Pancreas (tissue), 10 donors: ENCODE data around the gene IFNE. TPM values are rescaled to one million over a fixed set of nuclear protein-coding genes. Genes with fewer than 3 reads are reported as not detected.

Source experiments
- ATAC-seq, 4 donors: fragments of 200-7000 bp; cut with Tn5 transposase; one replicate each; pipeline versions ENCODE4 v1.8.0 to v1.9.1; 2020; ENCODE audit warnings: mild to moderate bottlenecking in 4 of 4, moderate library complexity in 4 of 4
- DNase-seq, 6 donors: peaks; one replicate each; pipeline ENCODE4 v3.0.0-alpha.2; 2020
- FAIRE-seq: peaks from 2 replicates; lab custom pipeline; 2012; peaks lifted over from hg19 to GRCh38; lab: Jason Lieb, UNC
- H3K27ac ChIP-seq, 4 donors: fragments of 200-600 bp; sonication (generic); 1 replicate in 3 of 4; 2 replicates in 1 of 4; pipeline versions ENCODE4 v1.5.0 to v1.8.0; 2020
- H3K27me3 ChIP-seq, 4 donors: fragments of 200-600 bp; one replicate each; pipeline ENCODE4 v1.8.0; 2021
- H3K36me3 ChIP-seq, 3 donors: fragments of 200-600 bp; sonication (generic) in 1 of 3; one replicate each; pipeline versions ENCODE4 v1.5.0 to v1.8.0; 2020 to 2021
- H3K4me1 ChIP-seq, 3 donors: fragments of 200-600 bp; one replicate each; pipeline ENCODE4 v1.8.0; 2021
- H3K4me3 ChIP-seq, 4 donors: fragments of 200-600 bp; sonication (generic) in 2 of 4; one replicate each; pipeline versions ENCODE4 v1.5.0 to v1.8.0; 2020 to 2021
- H3K9me3 ChIP-seq, 4 donors: fragments of 200-600 bp; one replicate each; pipeline ENCODE4 v1.8.0; 2021
- WGBS, 2 donors: extraction: QIAGEN DNeasy Blood & Tissue Kit; methylation state at CpG; one replicate each; pipeline ENCODE4 v1.1.7; 2013; 5-methylcytosine and 5-hydroxymethylcytosine counted together
- intact Hi-C, 3 donors: fragments of 100-400 bp; cut with DNase I; formaldehyde crosslinking; loops; one replicate each; pipeline versions ENCODE4 v1.11.1 to v1.14.2; 2022
- polyA plus RNA-seq, 2 donors: library from polyadenylated mRNA; stranded (reverse); fragments of 200-250 nt; gene quantifications; one replicate each; pipeline ENCODE4 v1.2.3, GENCODE V29; 2013
- total RNA-seq, 6 donors: library from RNA; stranded (reverse); fragmentation: NEBNext Ultra II Directional in 4 of 6; extraction: Animal tissue kit (Norgen Biotek cat#: 25700) in 4 of 6; gene quantifications; one replicate each; pipeline versions ENCODE4 v1.2.1 to v1.2.4, GENCODE V29; 2021 to 2023
- TF ChIP-seq, protein P1 (sequence below), 4 donors: fragments of 200-600 bp; sonication (generic) in 3 of 4; IDR thresholded peaks; one replicate each; pipeline versions ENCODE4 v1.5.0 to v1.8.0; 2021; ENCODE audit warnings: antibody characterized with exemption in 4 of 4
- donor health status: healthy with polysubstance abuse.
- donor health status: DM: no; HTN: no; CAD: no; lungs with moderate emphysema.
- donor health status: DM: no; HTN: no; CAD: no.
- donor health status: control.
- donor health status: control.
- donor health status: Bipolar disorder and iron deficiency.
- donor health status: DM: yes; HTN: yes; CAD: no.
- donor health status: DM: no; HTN: no; CAD: no.
- donor health status: DM: no; HTN: no; CAD: no.
- donor health status: DM: yes; HTN: yes; CAD: no.

The IFNE gene, protein sequence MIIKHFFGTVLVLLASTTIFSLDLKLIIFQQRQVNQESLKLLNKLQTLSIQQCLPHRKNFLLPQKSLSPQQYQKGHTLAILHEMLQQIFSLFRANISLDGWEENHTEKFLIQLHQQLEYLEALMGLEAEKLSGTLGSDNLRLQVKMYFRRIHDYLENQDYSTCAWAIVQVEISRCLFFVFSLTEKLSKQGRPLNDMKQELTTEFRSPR
- total RNA-seq: not detected
- under 1 TPM in 1 of 2 donors, not detected in 1; 0.12 TPM for polyA plus RNA-seq

DNA sequence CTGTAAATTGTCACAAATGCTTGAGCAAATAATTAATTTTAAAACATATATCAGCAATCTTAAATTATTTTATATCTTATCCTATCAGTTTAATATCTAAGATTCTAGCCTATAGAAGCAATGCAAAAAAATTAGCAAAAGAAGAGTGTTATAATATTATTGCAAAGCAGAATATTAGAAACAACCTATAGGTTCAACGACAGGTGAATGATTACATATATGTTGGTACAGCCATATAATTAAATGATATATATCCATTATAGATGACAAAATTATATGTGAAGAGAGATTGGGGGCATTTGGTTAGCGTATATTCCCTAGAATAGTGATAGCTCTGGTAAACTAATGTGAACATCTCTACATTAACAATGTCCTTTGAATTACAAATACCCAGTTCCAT, at the start of gene IFNE:
IFNE (minus strand) TSS at position 101 of the 400 bp plus-strand sequence. CDS start 619 bp downstream, outside the sequence.
- no peaks in the 10 kb centered on the region for H3K36me3 ChIP-seq
- no peaks in the 10 kb centered on the region for H3K27me3 ChIP-seq
- WGBS, 2 donors: 67 to 86% methylated on average over 2 of the region's 2 CpGs
- FAIRE-seq (no peak), ATAC-seq (no peak), DNase-seq (no peak)
- intact Hi-C loops: no loop called here
- TF ChIP-seq, protein P1, sequence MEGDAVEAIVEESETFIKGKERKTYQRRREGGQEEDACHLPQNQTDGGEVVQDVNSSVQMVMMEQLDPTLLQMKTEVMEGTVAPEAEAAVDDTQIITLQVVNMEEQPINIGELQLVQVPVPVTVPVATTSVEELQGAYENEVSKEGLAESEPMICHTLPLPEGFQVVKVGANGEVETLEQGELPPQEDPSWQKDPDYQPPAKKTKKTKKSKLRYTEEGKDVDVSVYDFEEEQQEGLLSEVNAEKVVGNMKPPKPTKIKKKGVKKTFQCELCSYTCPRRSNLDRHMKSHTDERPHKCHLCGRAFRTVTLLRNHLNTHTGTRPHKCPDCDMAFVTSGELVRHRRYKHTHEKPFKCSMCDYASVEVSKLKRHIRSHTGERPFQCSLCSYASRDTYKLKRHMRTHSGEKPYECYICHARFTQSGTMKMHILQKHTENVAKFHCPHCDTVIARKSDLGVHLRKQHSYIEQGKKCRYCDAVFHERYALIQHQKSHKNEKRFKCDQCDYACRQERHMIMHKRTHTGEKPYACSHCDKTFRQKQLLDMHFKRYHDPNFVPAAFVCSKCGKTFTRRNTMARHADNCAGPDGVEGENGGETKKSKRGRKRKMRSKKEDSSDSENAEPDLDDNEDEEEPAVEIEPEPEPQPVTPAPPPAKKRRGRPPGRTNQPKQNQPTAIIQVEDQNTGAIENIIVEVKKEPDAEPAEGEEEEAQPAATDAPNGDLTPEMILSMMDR (IDR thresholded peaks at IDR 0.05): no peak
- no peaks in the 10 kb centered on the region for H3K4me1 ChIP-seq
- H3K9me3 ChIP-seq: no peaks in the 10 kb centered on the region
- H3K4me3 ChIP-seq: no peak within 1 kb of the TSS
- H3K27ac ChIP-seq: no peak within 1 kb of the TSS

DNA sequence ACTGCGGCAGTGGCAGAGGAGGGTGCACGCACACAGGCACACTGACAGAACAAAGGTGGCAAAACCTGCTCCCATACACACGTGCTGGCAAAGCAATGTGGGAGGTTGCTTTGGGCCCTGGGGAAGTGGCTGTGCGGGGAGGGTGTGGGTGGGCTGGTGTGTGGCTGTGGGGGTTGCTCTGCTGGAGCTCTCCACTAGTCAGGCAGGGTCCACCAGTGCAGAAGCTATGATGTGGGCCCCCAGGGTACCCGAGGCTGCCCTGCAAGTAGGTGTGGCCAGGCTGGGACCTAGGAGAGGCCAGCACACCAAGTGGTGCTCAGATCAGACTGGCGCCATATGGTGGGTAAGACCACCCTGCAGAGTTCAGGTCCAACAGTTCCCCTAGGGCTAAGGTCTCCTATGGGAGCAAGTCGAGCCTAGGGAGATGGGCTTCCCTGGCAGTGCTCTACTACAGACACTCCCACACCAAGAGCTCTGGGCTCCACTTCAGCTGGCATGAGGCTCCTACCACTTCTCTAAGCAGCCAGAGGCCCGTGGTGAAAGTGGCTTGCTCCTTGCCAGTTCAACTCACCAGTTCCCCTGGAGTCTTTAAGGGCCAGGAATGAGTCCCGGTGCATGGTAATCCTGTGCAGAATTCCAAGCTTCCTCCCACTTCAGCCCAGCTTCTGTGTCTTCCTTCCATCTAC, 46.2 kb upstream of the IFNE start:
- H3K27me3 ChIP-seq: no peaks in the 10 kb centered on the region
- no peaks in the 10 kb centered on the region for H3K9me3 ChIP-seq
- H3K4me1 ChIP-seq: no peaks in the 10 kb centered on the region
- WGBS, 2 donors: 77 to 85% methylated on average over 9 of the region's 9 CpGs
- TF ChIP-seq, protein P1 (IDR thresholded peaks at IDR 0.05): no peak
- no peak for ATAC-seq
- H3K36me3 ChIP-seq: no peaks in the 10 kb centered on the region
- no peak overlapping the region for H3K4me3 ChIP-seq
- intact Hi-C loops: no loop called here
- DNase-seq: peak in 1 of 6 donors; percentile 36
- FAIRE-seq: no peak
- H3K27ac ChIP-seq: no peak overlapping the region

DNA sequence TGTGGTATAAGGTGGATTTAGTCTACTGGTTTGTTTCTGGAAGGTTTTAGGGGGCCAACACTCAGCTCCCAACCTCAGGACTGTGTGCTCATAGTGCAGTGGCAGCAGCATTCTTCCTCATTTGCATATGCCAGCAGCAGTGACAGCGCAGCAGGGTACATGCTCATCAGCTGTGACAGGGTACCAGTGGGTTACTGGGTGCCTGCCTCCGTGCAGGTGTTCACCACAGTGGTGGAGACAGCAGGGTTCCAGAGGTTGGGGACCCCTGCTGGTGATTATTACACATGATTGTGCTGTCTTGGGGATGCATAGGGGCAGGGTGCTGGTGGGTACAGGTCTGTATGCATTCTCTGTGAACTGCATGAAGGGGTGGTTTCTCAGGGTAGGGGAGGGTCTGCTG, 45.5 kb upstream of the IFNE start:
- Histone ChIP-seq H3K27me3 (no peaks in the 10 kb centered on the region), H3K9me3 (no peaks in the 10 kb centered on the region), H3K4me1 (no peaks in the 10 kb centered on the region), H3K4me3 (no peak overlapping the region), H3K36me3 (no peaks in the 10 kb centered on the region), H3K27ac (no peak overlapping the region)
- intact Hi-C loops: no loop called here
- FAIRE-seq: no peak
- ATAC-seq: no peak
- TF ChIP-seq, protein P1 (IDR thresholded peaks at IDR 0.05): no peak
- 80 to 85% methylated on average over 2 of the region's 2 CpGs for whole genome bisulfite sequencing, 2 donors
- peak in 1 of 6 donors; percentile 6 for DNase-seq

DNA sequence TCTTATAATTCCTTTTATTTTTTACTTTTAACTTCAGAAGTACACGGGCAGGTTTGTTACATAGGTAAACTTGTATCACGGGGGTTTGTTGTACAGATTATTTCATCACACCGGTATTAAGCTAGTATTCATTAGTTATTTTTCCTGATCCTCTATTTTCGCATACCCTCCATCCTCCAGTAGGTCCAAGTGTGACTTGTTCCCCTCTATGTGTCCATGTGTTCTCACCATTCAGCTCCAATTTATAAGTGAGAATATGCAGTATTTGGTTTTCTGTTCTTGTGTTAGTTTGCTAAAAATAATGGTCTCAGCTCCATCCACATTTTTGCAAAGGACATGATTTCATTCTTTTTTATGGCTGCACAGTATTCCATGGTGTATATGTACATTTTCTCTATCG, 43.1 kb upstream of the IFNE start:
- intact Hi-C loops: no loop called here
- Histone ChIP-seq H3K4me3 (no peak overlapping the region), H3K27me3 (no peaks in the 10 kb centered on the region), H3K4me1 (no peaks in the 10 kb centered on the region), H3K9me3 (no peaks in the 10 kb centered on the region), H3K36me3 (no peaks in the 10 kb centered on the region), H3K27ac (no peak overlapping the region)
- DNase-seq (no peak), ATAC-seq (no peak), FAIRE-seq (no peak)
- TF ChIP-seq, protein P1 (IDR thresholded peaks at IDR 0.05): no peak
- 82 to 90% methylated on average over 5 of the region's 5 CpGs for WGBS, 2 donors
